HT1080 (cell line): Measurements from ENCODE around the gene TBX21. TPM values are rescaled to one million over a fixed set of nuclear protein-coding genes. Genes with fewer than 3 reads are reported as not detected.
A peak's percentile ranks its signal among the peaks of the same experiment; 100 is the strongest.
"Not testable (repeated sequence)": the region's sequence is repeated elsewhere in the genome, so short reads cannot be mapped to it uniquely, and the experiment has no call there.

ENCODE experiments used
- DNase-seq: peaks from one replicate; pipeline ENCODE4 v3.0.0-alpha.2; 2015; ENCODE audit warnings: low read depth
- total RNA-seq: library from RNA; depleted of rRNA; stranded (reverse); fragments of >200 nt; shearing (Covaris generic); gene quantifications from 2 replicates; pipeline ENCODE4 v1.2.3, GENCODE V29; 2014; rRNA removed

The TBX21 gene
- total RNA-seq, 1 experiment from 2014 or later, result not detected

- no peak for DNase-seq
Measured at GRCh38 chr17:47762728-47763127, 29.7 kb downstream of the TBX21 start.

- DNase-seq, result peak; percentile 56
Measured at GRCh38 chr17:47763913-47764582, 31.0 kb downstream of the TBX21 start.

GRCh38 chr17:47773649-47774048 is 40.6 kb downstream of the TBX21 start:
- not testable (repeated sequence) for DNase-seq

- no peak for DNase-seq
Measured at GRCh38 chr17:47774331-47774730, 41.3 kb downstream of the TBX21 start.

GRCh38 chr17:47774987-47775580 is 42.0 kb downstream of the TBX21 start:
- DNase-seq, result peak; percentile 35

- DNase-seq, result peak; percentile 60
Measured at GRCh38 chr17:47776330-47777197, 43.5 kb downstream of the TBX21 start.

GRCh38 chr17:47778184-47778635 is 45.2 kb downstream of the TBX21 start:
- no peak for DNase-seq

- no peak for DNase-seq
Measured at GRCh38 chr17:47781397-47781796, 48.4 kb downstream of the TBX21 start.

GRCh38 chr17:47785538-47786123 is 52.6 kb downstream of the TBX21 start:
- DNase-seq, result no peak

GRCh38 chr17:47789611-47790561 is 56.9 kb downstream of the TBX21 start:
- peak; percentile 39 for DNase-seq

- DNase-seq, result no peak
Measured at GRCh38 chr17:47791025-47791424, 58.0 kb downstream of the TBX21 start.

GRCh38 chr17:47792457-47792856 is 59.4 kb downstream of the TBX21 start:
- no peak for DNase-seq

- no peak for DNase-seq
Measured at GRCh38 chr17:47792979-47793378, 59.9 kb downstream of the TBX21 start.

Other genes with a start within 250 kb of the TBX21 start
- 21.0 and 34.9 TPM in 2 replicates for gene NPEPPS, start 202.1 kb upstream of the TBX21 start, total RNA-seq
- 470 and 482 TPM in 2 replicates for gene KPNB1, start 83.3 kb upstream of the TBX21 start, total RNA-seq
- 3.9 and 4.0 TPM in 2 replicates for gene TBKBP1, start 39.1 kb upstream of the TBX21 start, total RNA-seq
- 9.2 and 15.0 TPM in 2 replicates for gene OSBPL7, start 88.6 kb downstream of the TBX21 start, total RNA-seq
- 124 and 154 TPM in 2 replicates for gene MRPL10, start 98.3 kb downstream of the TBX21 start, total RNA-seq
- gene LRRC46, start 98.4 kb downstream of the TBX21 start, total RNA-seq, result 0.37 and 0.51 TPM in 2 replicates
- 39.6 and 43.0 TPM in 2 replicates for gene SCRN2, start 108.0 kb downstream of the TBX21 start, total RNA-seq
- 1.7 and 1.8 TPM in 2 replicates for gene SP6, start 117.9 kb downstream of the TBX21 start, total RNA-seq
- gene SP2, start 163.0 kb downstream of the TBX21 start, total RNA-seq, result 1.6 and 3.4 TPM in 2 replicates
- gene PNPO, start 208.3 kb downstream of the TBX21 start, total RNA-seq, result 42.5 and 55.6 TPM in 2 replicates
- not detected in 2 replicates for gene PRR15L, start 224.6 kb downstream of the TBX21 start, total RNA-seq
- gene CDK5RAP3, start 237.9 kb downstream of the TBX21 start, total RNA-seq, result 50.0 and 53.1 TPM in 2 replicates